H1 (cell line): Measurements from ENCODE around the gene ELOVL6. TPM values are rescaled to one million over a fixed set of nuclear protein-coding genes. Genes with fewer than 3 reads are reported as not detected.

Source experiments
- CTCF ChIA-PET: fragments of 300-600 bp; sonication (Branson Sonifier 250); formaldehyde crosslinking; loops from one replicate; lab custom pipeline; 2021; ENCODE audit not compliant: partially characterized antibody; lab: Charles Lee
- POLR2A ChIA-PET: fragments of 300-600 bp; sonication (Branson Sonifier 250); formaldehyde crosslinking; loops from one replicate; lab custom pipeline; 2021; ENCODE audit warnings: inconsistent platforms; ENCODE audit not compliant: partially characterized antibody; lab: Charles Lee
- DNase-seq, 2 experiments: peaks; one replicate each; pipeline versions ENCODE4 v3.0.0 to v3.0.0-alpha.2; 2010 to 2022; ENCODE audit warnings: low spot score in 2 of 2, low read depth in 1 of 2, mixed read lengths in 1 of 2
- FAIRE-seq: peaks from 2 replicates; lab custom pipeline; 2011; peaks lifted over from hg19 to GRCh38; lab: Jason Lieb, UNC
- H2AFZ ChIP-seq: 2 replicates; pipeline ENCODE4 v1.8.1; 2012; ENCODE audit warnings: low read length, inconsistent platforms
- H2AK5ac ChIP-seq: 2 replicates; pipeline ENCODE4 v1.6.1; 2013; ENCODE audit warnings: low read depth, low read length
- H2BK120ac ChIP-seq: replicated peaks from 2 replicates; pipeline ENCODE3; 2013; ENCODE audit warnings: low read depth, low read length, inconsistent platforms
- H2BK12ac ChIP-seq: 2 replicates; pipeline ENCODE4 v1.6.1; 2013; ENCODE audit warnings: low read depth, low read length
- H2BK15ac ChIP-seq: 2 replicates; pipeline ENCODE4 v1.6.1; 2013; ENCODE audit warnings: low read length
- H2BK20ac ChIP-seq: 2 replicates; pipeline ENCODE4 v1.6.1; 2013; ENCODE audit warnings: low read length
- H2BK5ac ChIP-seq: 2 replicates; pipeline ENCODE4 v1.6.1; 2013; ENCODE audit warnings: low read depth, low read length
- H3K14ac ChIP-seq: 2 replicates; pipeline ENCODE4 v1.6.1; 2013; ENCODE audit warnings: inconsistent platforms; ENCODE audit not compliant: insufficient read length
- H3K18ac ChIP-seq: 2 replicates; pipeline ENCODE4 v1.6.1; 2013; ENCODE audit warnings: low read length; ENCODE audit errors: extremely low read depth
- H3K23ac ChIP-seq: 2 replicates; pipeline ENCODE4 v1.6.1; 2013; ENCODE audit warnings: inconsistent platforms; ENCODE audit not compliant: insufficient read length
- H3K23me2 ChIP-seq: 2 replicates; pipeline ENCODE4 v1.6.1; 2013; ENCODE audit warnings: low read depth, low read length
- H3K27ac ChIP-seq: 2 replicates; pipeline ENCODE4 v1.6.1; 2011; ENCODE audit warnings: low read depth, low read length, inconsistent platforms
- H3K27me3 ChIP-seq, 4 experiments: replicated peaks in 1 of 4; 1 replicate in 1 of 4; 2 replicates in 3 of 4; pipeline versions ENCODE4 v1.6.1 to v1.8.1; 2011 to 2013; ENCODE audit warnings: low read length in 3 of 4, mild to moderate bottlenecking in 3 of 4, inconsistent platforms in 2 of 4, mixed read lengths in 2 of 4, moderate library complexity in 1 of 4; ENCODE audit not compliant: control insufficient read depth in 3 of 4, insufficient read depth in 3 of 4; ENCODE audit errors: extremely low read depth in 1 of 4
- H3K36me3 ChIP-seq, 4 experiments: 2 replicates each; pipeline versions ENCODE4 v1.6.1 to v1.8.1; 2011 to 2013; ENCODE audit warnings: mild to moderate bottlenecking in 4 of 4, low read length in 3 of 4, moderate library complexity in 2 of 4, control low read depth in 1 of 4, inconsistent platforms in 1 of 4; ENCODE audit not compliant: insufficient read depth in 4 of 4, control insufficient read depth in 2 of 4
- H3K4ac ChIP-seq: replicated peaks from 2 replicates; pipeline ENCODE3; 2013; ENCODE audit warnings: low read length, low read depth, mixed read lengths, inconsistent platforms; ENCODE audit not compliant: insufficient read length
- H3K4me1 ChIP-seq, 4 experiments: replicated peaks in 1 of 4; 1 replicate in 1 of 4; 2 replicates in 3 of 4; pipeline versions ENCODE4 v1.6.1 to v1.8.1; 2011 to 2013; ENCODE audit warnings: low read length in 3 of 4, inconsistent platforms in 2 of 4, mixed read lengths in 1 of 4; ENCODE audit not compliant: insufficient read depth in 4 of 4, control insufficient read depth in 3 of 4
- H3K4me2 ChIP-seq, 2 experiments: 2 replicates each; pipeline versions ENCODE4 v1.6.1 to v1.8.1; 2011 to 2013; ENCODE audit warnings: low read depth in 2 of 2, low read length in 2 of 2, control low read depth in 1 of 2, inconsistent platforms in 1 of 2, mild to moderate bottlenecking in 1 of 2; ENCODE audit not compliant: insufficient read depth in 1 of 2
- H3K4me3 ChIP-seq, 4 experiments: fragments of 200-600, 300-600 bp in 1 of 4; sonication (generic), shearing (Covaris generic), sonication (Bioruptor Twin) in 1 of 4; 2 replicates each; pipeline versions ENCODE4 v1.5.1 to v1.8.1; 2011 to 2016; ENCODE audit warnings: low read length in 4 of 4, low read depth in 3 of 4, control low read depth in 2 of 4, inconsistent platforms in 2 of 4, mild to moderate bottlenecking in 2 of 4, mixed read lengths in 1 of 4, moderate library complexity in 1 of 4; ENCODE audit not compliant: insufficient read depth in 2 of 4; ENCODE audit errors: extremely low read depth in 1 of 4
- H3K56ac ChIP-seq: replicated peaks from 2 replicates; pipeline ENCODE3; 2013; ENCODE audit warnings: low read depth, mild to moderate bottlenecking, mixed read lengths, low read length, inconsistent platforms; ENCODE audit not compliant: insufficient read length
- H3K79me1 ChIP-seq: 2 replicates; pipeline ENCODE4 v1.6.1; 2013; ENCODE audit warnings: low read depth, low read length, control low read depth
- H3K79me2 ChIP-seq, 2 experiments: 2 replicates each; pipeline versions ENCODE4 v1.6.1 to v1.8.1; 2012 to 2013; ENCODE audit warnings: low read length in 2 of 2, mild to moderate bottlenecking in 2 of 2, inconsistent platforms in 1 of 2; ENCODE audit not compliant: insufficient read depth in 2 of 2, control insufficient read depth in 1 of 2
- H3K9ac ChIP-seq, 4 experiments: replicated peaks in 1 of 4; 1 replicate in 1 of 4; 2 replicates in 3 of 4; pipeline versions ENCODE4 v1.6.1 to v1.8.1; 2011 to 2013; ENCODE audit warnings: low read depth in 3 of 4, low read length in 3 of 4, control low read depth in 2 of 4, mild to moderate bottlenecking in 2 of 4, moderate library complexity in 2 of 4, inconsistent platforms in 1 of 4; ENCODE audit errors: extremely low read depth in 1 of 4
- H3K9me3 ChIP-seq, 2 experiments: 2 replicates each; pipeline versions ENCODE4 v1.6.1 to v1.8.1; 2012 to 2013; ENCODE audit warnings: mild to moderate bottlenecking in 2 of 2, moderate library complexity in 2 of 2, control low read depth in 1 of 2, inconsistent platforms in 1 of 2, low read depth in 1 of 2, low read length in 1 of 2, mixed read lengths in 1 of 2; ENCODE audit not compliant: insufficient read depth in 2 of 2
- H4K20me1 ChIP-seq, 2 experiments: replicated peaks in 1 of 2; 2 replicates each; pipeline versions ENCODE3 to v1.8.1; 2011 to 2013; ENCODE audit warnings: inconsistent platforms in 2 of 2, low read length in 2 of 2, mild to moderate bottlenecking in 1 of 2; ENCODE audit not compliant: insufficient read depth in 2 of 2, control insufficient read depth in 1 of 2
- H4K5ac ChIP-seq: 2 replicates; pipeline ENCODE4 v1.6.1; 2013; ENCODE audit warnings: low read length, low read depth, mixed read lengths, inconsistent platforms; ENCODE audit not compliant: insufficient read length
- H4K8ac ChIP-seq: 2 replicates; pipeline ENCODE4 v1.8.0; 2013; ENCODE audit warnings: mild to moderate bottlenecking, moderate library complexity, low read length, inconsistent platforms; ENCODE audit not compliant: insufficient read depth; ENCODE audit errors: extremely low read depth
- H4K91ac ChIP-seq: replicated peaks from 2 replicates; pipeline ENCODE3; 2013; ENCODE audit warnings: low read length, mixed read lengths, inconsistent platforms; ENCODE audit not compliant: insufficient read length
- BACH1 ChIP-seq: IDR thresholded peaks from 2 replicates; pipeline ENCODE4 v1.6.1; 2012; ENCODE audit warnings: low read length, improper control_type of control experiment
- HDAC2 ChIP-seq, 2 experiments: fragments of 300-600 bp in 1 of 2; sonication (generic) in 1 of 2; IDR thresholded peaks; 2 replicates each; pipeline ENCODE4 v1.6.1; 2011 to 2012; ENCODE audit warnings: low read depth in 2 of 2, low read length in 2 of 2, mild to moderate bottlenecking in 2 of 2, moderate library complexity in 2 of 2, borderline replicate concordance in 1 of 2, inconsistent platforms in 1 of 2
- WGBS, 2 experiments: shearing (Covaris generic) in 1 of 2; methylation state at CpG; one replicate each; pipeline versions ENCODE4 v1.1.6 to v1.1.7; 2013 to 2015; ENCODE audit warnings: low lambda C conversion rate in 2 of 2, mixed read lengths in 2 of 2, inconsistent platforms in 1 of 2, low coverage in 1 of 2, missing lambda C conversion rate in 1 of 2; ENCODE audit not compliant: insufficient replicate concordance in 2 of 2, insufficient coverage in 1 of 2, insufficient read length in 1 of 2; ENCODE audit errors: extremely low coverage in 1 of 2, missing lambda C conversion rate in 1 of 2; 5-methylcytosine and 5-hydroxymethylcytosine counted together
- polyA plus RNA-seq, 7 experiments: library from polyadenylated mRNA; depleted of rRNA in 3 of 7; stranded (reverse) in 5 of 7; unstranded in 2 of 7; fragments of >200 nt in 5 of 7; fragments of 200-250 nt in 2 of 7; gene quantifications; 1 replicate in 5 of 7; 2 replicates in 1 of 7; 4 replicates in 1 of 7; pipeline versions ENCODE4 v1.2.1 to v1.2.3, GENCODE V29; 2011 to 2013; ENCODE audit warnings: missing spikeins in 2 of 7, mixed read lengths in 2 of 7
- total RNA-seq: library from RNA; stranded (reverse); fragmentation: NEBNext Ultra II Directional; extraction: Animal tissue kit (Norgen Biotek cat#: 25700); gene quantifications from 2 replicates; pipeline ENCODE4 v1.2.1, GENCODE V29; 2021

Gene ELOVL6
- total and polyA plus RNA-seq, 2 of the 8 experiments (the other 6 are each of a cell fraction or from before 2014, with no cell fraction given), result 27.8 to 86.6 TPM

GRCh38 chr4:110055158-110055768 lies 143.2 kb downstream of the ELOVL6 start:
- Histone ChIP-seq H2BK5ac (no peak overlapping the region), H3K27me3 (no peaks in the 10 kb centered on the region), H4K8ac (no peak overlapping the region), H3K23ac (no peak overlapping the region), H3K79me1 (no peaks in the 10 kb centered on the region), H3K56ac (no peak overlapping the region), H4K5ac (no peak overlapping the region), H3K4me3 (no peak overlapping the region), H2AFZ (no peak overlapping the region), H3K14ac (no peak overlapping the region), H3K4me1 (no peaks in the 10 kb centered on the region), H2AK5ac (no peak overlapping the region), H3K23me2 (no peaks in the 10 kb centered on the region), H2BK120ac (no peak overlapping the region), H2BK20ac (no peak overlapping the region), H3K9me3 (no peaks in the 10 kb centered on the region), H3K36me3 (peaks cover 0 to 11% (median 8%) of the 10 kb centered on the region in 4 experiments; a peak in 7 of 8 replicates), H3K27ac (no peak overlapping the region), H3K4ac (no peak overlapping the region), H3K9ac (no peak overlapping the region), H2BK12ac (no peak overlapping the region), H2BK15ac (no peak overlapping the region), H3K4me2 (no peak overlapping the region), H3K79me2 (no peaks in the 10 kb centered on the region), H4K20me1 (peaks cover 0 to 1% of the 10 kb centered on the region in 2 experiments), H3K18ac (no peak overlapping the region), H4K91ac (no peak overlapping the region)
- CTCF ChIA-PET, result interaction anchor here (0.9 kb wide), 1 partner anchor 13 kb away, joined by 3 read pairs; no protein-coding TSS in a partner anchor
- FAIRE-seq (no peak), DNase-seq (no peak)
- 94% methylated on average over 3 of the region's 3 CpGs; no CpG with 5 or more reads in 1 of the 2 experiments for WGBS, 2 experiments
- TF ChIP-seq BACH1, result peak; percentile 41; the same call in 1 of the 2 replicates
- no peak for TF ChIP-seq HDAC2 (IDR thresholded peaks at IDR 0.05; ENCODE audit: borderline replicate concordance in 1 of 2, low read depth in 2 of 2, low read length in 2 of 2)
- POLR2A ChIA-PET, result interaction anchor here (1.1 kb wide), 1 partner anchor 10 kb away, joined by 3 read pairs; no protein-coding TSS in a partner anchor
